H9 (cell line): ENCODE data around the gene RBM8A. TPM values are rescaled to one million over a fixed set of nuclear protein-coding genes. Genes with fewer than 3 reads are reported as not detected.

Source experiments
- DNase-seq: peaks from one replicate; pipeline ENCODE4 v3.0.0-alpha.2; 2017
- H2AFZ ChIP-seq: one replicate; pipeline ENCODE4 v1.6.1; 2013; ENCODE audit warnings: mild to moderate bottlenecking, low read length, control low read depth, moderate library complexity
- H2AK5ac ChIP-seq: 2 replicates; pipeline ENCODE4 v1.6.1; 2013; ENCODE audit warnings: low read length, control low read depth, mixed read lengths; ENCODE audit not compliant: insufficient read length
- H2BK120ac ChIP-seq: one replicate; pipeline ENCODE4 v1.6.1; 2013; ENCODE audit warnings: low read depth, mild to moderate bottlenecking, low read length, control low read depth, inconsistent platforms; ENCODE audit not compliant: poor library complexity, severe bottlenecking
- H2BK12ac ChIP-seq: 2 replicates; pipeline ENCODE4 v1.6.1; 2013; ENCODE audit warnings: low read length, control low read depth, mixed read lengths, low read depth; ENCODE audit not compliant: insufficient read length
- H2BK15ac ChIP-seq: 2 replicates; pipeline ENCODE4 v1.6.1; 2013; ENCODE audit warnings: low read depth, low read length, control low read depth
- H2BK20ac ChIP-seq: one replicate; pipeline ENCODE4 v1.6.1; 2013; ENCODE audit warnings: low read depth, mild to moderate bottlenecking, low read length, control low read depth, inconsistent platforms; ENCODE audit not compliant: poor library complexity, severe bottlenecking
- H2BK5ac ChIP-seq: 2 replicates; pipeline ENCODE4 v1.6.1; 2013; ENCODE audit warnings: low read length, control low read depth, mixed read lengths; ENCODE audit not compliant: insufficient read length
- H3K14ac ChIP-seq: 2 replicates; pipeline ENCODE4 v1.6.1; 2013; ENCODE audit warnings: low read length, control low read depth; ENCODE audit not compliant: insufficient read depth
- H3K18ac ChIP-seq: 2 replicates; pipeline ENCODE4 v1.6.1; 2013; ENCODE audit warnings: low read depth, mild to moderate bottlenecking, mixed read lengths, low read length, control low read depth; ENCODE audit not compliant: insufficient read length
- H3K23ac ChIP-seq: 2 replicates; pipeline ENCODE4 v1.6.1; 2013; ENCODE audit warnings: low read length, control low read depth, mixed read lengths, low read depth; ENCODE audit not compliant: insufficient read length
- H3K23me2 ChIP-seq: 2 replicates; pipeline ENCODE4 v1.6.1; 2013; ENCODE audit warnings: low read depth, mild to moderate bottlenecking, mixed read lengths, low read length, control low read depth; ENCODE audit not compliant: insufficient read length, poor library complexity, severe bottlenecking
- H3K27ac ChIP-seq: 2 replicates; pipeline ENCODE4 v1.5.1; 2013; ENCODE audit warnings: low read length, control low read depth, mixed read lengths, low read depth; ENCODE audit not compliant: insufficient read length
- H3K27me3 ChIP-seq: 2 replicates; pipeline ENCODE4 v1.6.1; 2013; ENCODE audit warnings: low read length, control low read depth, inconsistent platforms; ENCODE audit not compliant: insufficient read depth
- H3K4ac ChIP-seq: 2 replicates; pipeline ENCODE4 v1.6.1; 2013; ENCODE audit warnings: low read depth, mild to moderate bottlenecking, control low read depth, inconsistent platforms, low read length, moderate library complexity
- H3K4me1 ChIP-seq: 2 replicates; pipeline ENCODE4 v1.6.1; 2013; ENCODE audit warnings: low read length, control low read depth, inconsistent platforms; ENCODE audit not compliant: insufficient read depth
- H3K4me2 ChIP-seq: 2 replicates; pipeline ENCODE4 v1.6.1; 2013; ENCODE audit warnings: low read length, control low read depth, mixed read lengths; ENCODE audit not compliant: insufficient read length, insufficient read depth
- H3K56ac ChIP-seq: 2 replicates; pipeline ENCODE4 v1.6.1; 2013; ENCODE audit warnings: low read depth, mild to moderate bottlenecking, mixed read lengths, low read length, control low read depth; ENCODE audit not compliant: insufficient read length
- H3K79me1 ChIP-seq: 2 replicates; pipeline ENCODE4 v1.6.1; 2013; ENCODE audit warnings: low read depth, mild to moderate bottlenecking, moderate library complexity, low read length, control low read depth, inconsistent platforms; ENCODE audit not compliant: insufficient read depth, poor library complexity, severe bottlenecking
- H3K79me2 ChIP-seq: 2 replicates; pipeline ENCODE4 v1.6.1; 2013; ENCODE audit warnings: low read length, control low read depth, inconsistent platforms; ENCODE audit not compliant: insufficient read depth
- H3K9ac ChIP-seq: 2 replicates; pipeline ENCODE4 v1.6.1; 2013; ENCODE audit warnings: low read length, control low read depth, mixed read lengths; ENCODE audit not compliant: insufficient read length; ENCODE audit errors: extremely low read depth
- H3K9me3 ChIP-seq: one replicate; pipeline ENCODE4 v1.6.1; 2013; ENCODE audit warnings: low read depth, low read length, inconsistent platforms; ENCODE audit not compliant: control insufficient read depth
- H3T11ph ChIP-seq: one replicate; pipeline ENCODE4 v1.6.1; 2013; ENCODE audit warnings: mild to moderate bottlenecking, low read length, control low read depth, inconsistent platforms
- H4K20me1 ChIP-seq: one replicate; pipeline ENCODE4 v1.6.1; 2013; ENCODE audit not compliant: control insufficient read depth, insufficient read length, insufficient read depth
- H4K5ac ChIP-seq: 2 replicates; pipeline ENCODE4 v1.6.1; 2013; ENCODE audit warnings: low read depth, mild to moderate bottlenecking, mixed read lengths, low read length, control low read depth; ENCODE audit not compliant: insufficient read length
- H4K8ac ChIP-seq: replicated peaks from 2 replicates; pipeline ENCODE4 v1.6.1; 2013; ENCODE audit warnings: low read length, control low read depth, mixed read lengths, low read depth; ENCODE audit not compliant: insufficient read length
- H4K91ac ChIP-seq: 2 replicates; pipeline ENCODE4 v1.6.1; 2013; ENCODE audit warnings: low read depth, mild to moderate bottlenecking, moderate library complexity, mixed read lengths, low read length, control low read depth; ENCODE audit not compliant: insufficient read length
- H3K27ac Mint-ChIP-seq, 3 experiments: 2 replicates in 2 of 3; 3 replicates in 1 of 3; pipeline ENCODE4 v1.8.0; 2020 to 2021; ENCODE audit warnings: mixed read lengths in 3 of 3, mild to moderate bottlenecking in 1 of 3, moderate library complexity in 1 of 3
- H3K27me3 Mint-ChIP-seq: 2 replicates; pipeline ENCODE4 v1.8.0; 2021; ENCODE audit warnings: low read depth, mild to moderate bottlenecking, moderate library complexity, mixed read lengths
- H3K36me3 Mint-ChIP-seq, 3 experiments: 2 replicates in 2 of 3; 3 replicates in 1 of 3; pipeline ENCODE4 v1.8.0; 2020 to 2021; ENCODE audit warnings: low read depth in 3 of 3, mixed read lengths in 3 of 3; ENCODE audit not compliant: insufficient read depth in 1 of 3
- H3K4me1 Mint-ChIP-seq, 2 experiments: 2 replicates each; pipeline ENCODE4 v1.8.0; 2020; ENCODE audit warnings: mixed read lengths in 2 of 2
- H3K4me3 Mint-ChIP-seq, 2 experiments: 2 replicates in 1 of 2; 3 replicates in 1 of 2; pipeline ENCODE4 v1.8.0; 2020 to 2021; ENCODE audit warnings: mild to moderate bottlenecking in 2 of 2, mixed read lengths in 2 of 2, moderate library complexity in 1 of 2
- H3K9me3 Mint-ChIP-seq, 2 experiments: 2 replicates in 1 of 2; 3 replicates in 1 of 2; pipeline ENCODE4 v1.8.0; 2020; ENCODE audit warnings: mild to moderate bottlenecking in 2 of 2, mixed read lengths in 2 of 2, moderate library complexity in 1 of 2
- WGBS: extraction: QIAGEN DNeasy Blood & Tissue Kit; methylation state at CpG from one replicate; pipeline ENCODE4 v1.1.7; 2013; ENCODE audit warnings: missing lambda C conversion rate, low lambda C conversion rate, mixed read lengths; ENCODE audit not compliant: insufficient read length; ENCODE audit errors: extremely low coverage; 5-methylcytosine and 5-hydroxymethylcytosine counted together
- total RNA-seq: library from RNA; stranded (reverse); gene quantifications from 2 replicates; pipeline ENCODE4 v1.2.1, GENCODE V29; 2021
- TF ChIP-seq, protein P1 (sequence below): fragments of 200-600 bp; sonication (generic); conservative IDR thresholded peaks from 3 replicates; pipeline ENCODE4 v1.8.0; 2021; ENCODE audit warnings: antibody characterized with exemption, mild to moderate bottlenecking

Gene RBM8A
- total RNA-seq, 1 experiment from 2014 or later, result 298 TPM

DNA sequence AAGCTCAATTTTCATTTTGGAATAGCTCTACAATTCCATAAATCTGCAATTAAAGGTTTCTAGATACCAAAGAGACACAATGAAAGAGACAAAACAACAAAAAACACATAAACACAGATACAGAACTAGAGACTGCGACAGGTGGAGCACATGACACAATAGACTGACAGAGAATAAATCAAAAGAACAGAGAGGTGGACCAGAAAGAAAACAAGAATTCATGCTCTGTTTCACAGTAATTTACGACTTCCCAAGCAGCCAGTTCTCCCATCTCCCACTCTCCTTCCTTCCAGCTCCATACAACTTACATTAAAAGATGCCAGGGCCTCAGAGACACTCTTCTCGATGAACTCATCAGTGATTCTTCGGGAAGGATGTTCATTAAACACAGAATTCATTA lies 15.1 kb upstream of the RBM8A start:
- Histone ChIP-seq H3K9ac (no peak overlapping the region), H3K27me3 (no peaks in the 10 kb centered on the region), H3K79me2 (no peaks in the 10 kb centered on the region), H3K4me2 (no peak overlapping the region), H3K27ac (no peak overlapping the region), H4K20me1 (no peaks in the 10 kb centered on the region), H4K5ac (no peak overlapping the region), H3K4ac (no peak overlapping the region), H3T11ph (no peak overlapping the region), H2AFZ (no peak overlapping the region), H3K56ac (no peak overlapping the region), H2AK5ac (no peak overlapping the region), H3K4me1 (peaks cover 5% of the 10 kb centered on the region; the same call in 1 of the 2 replicates), H2BK20ac (no peak overlapping the region), H2BK120ac (no peak overlapping the region), H4K91ac (no peak overlapping the region), H2BK5ac (no peak overlapping the region), H3K23me2 (no peaks in the 10 kb centered on the region), H2BK12ac (no peak overlapping the region), H3K18ac (no peak overlapping the region), H2BK15ac (no peak overlapping the region), H3K14ac (no peak overlapping the region), H3K9me3 (no peaks in the 10 kb centered on the region), H4K8ac (no peak overlapping the region), H3K23ac (no peak overlapping the region), H3K79me1 (no peaks in the 10 kb centered on the region)
- no peaks in the 10 kb centered on the region for H3K27me3 Mint-ChIP-seq
- WGBS, result no CpG with 5 or more reads among the region's 4 CpGs
- H3K36me3 Mint-ChIP-seq, result no peaks in the 10 kb centered on the region; a peak in 1 of 7 replicates
- no peak for DNase-seq
- H3K9me3 Mint-ChIP-seq, result no peaks in the 10 kb centered on the region
- TF ChIP-seq, protein P1, sequence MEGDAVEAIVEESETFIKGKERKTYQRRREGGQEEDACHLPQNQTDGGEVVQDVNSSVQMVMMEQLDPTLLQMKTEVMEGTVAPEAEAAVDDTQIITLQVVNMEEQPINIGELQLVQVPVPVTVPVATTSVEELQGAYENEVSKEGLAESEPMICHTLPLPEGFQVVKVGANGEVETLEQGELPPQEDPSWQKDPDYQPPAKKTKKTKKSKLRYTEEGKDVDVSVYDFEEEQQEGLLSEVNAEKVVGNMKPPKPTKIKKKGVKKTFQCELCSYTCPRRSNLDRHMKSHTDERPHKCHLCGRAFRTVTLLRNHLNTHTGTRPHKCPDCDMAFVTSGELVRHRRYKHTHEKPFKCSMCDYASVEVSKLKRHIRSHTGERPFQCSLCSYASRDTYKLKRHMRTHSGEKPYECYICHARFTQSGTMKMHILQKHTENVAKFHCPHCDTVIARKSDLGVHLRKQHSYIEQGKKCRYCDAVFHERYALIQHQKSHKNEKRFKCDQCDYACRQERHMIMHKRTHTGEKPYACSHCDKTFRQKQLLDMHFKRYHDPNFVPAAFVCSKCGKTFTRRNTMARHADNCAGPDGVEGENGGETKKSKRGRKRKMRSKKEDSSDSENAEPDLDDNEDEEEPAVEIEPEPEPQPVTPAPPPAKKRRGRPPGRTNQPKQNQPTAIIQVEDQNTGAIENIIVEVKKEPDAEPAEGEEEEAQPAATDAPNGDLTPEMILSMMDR, result no peak
- H3K27ac Mint-ChIP-seq, result no peak overlapping the region; a peak in 1 of 7 replicates
- peaks cover 6 to 9% of the 10 kb centered on the region in 2 experiments for H3K4me1 Mint-ChIP-seq
- no peak overlapping the region for H3K4me3 Mint-ChIP-seq
